DMS53 treated with DMSO at 0.1 percent for 48 hours (cell line): ENCODE data around the gene MTMR4.
"Not testable (repeated sequence)": the region's sequence is repeated elsewhere in the genome, so short reads cannot be mapped to it uniquely, and the experiment has no call there.

Source experiments
- DNase-seq: peaks from one replicate; lab custom pipeline; 2025; ENCODE audit not compliant: unreplicated experiment; lab: John Stamatoyannopoulos, UW

The MTMR4 gene

GRCh38 chr17:58493506-58493905, 20.9 kb downstream of the MTMR4 start:
- no peak for DNase-seq

GRCh38 chr17:58492238-58493121, 22.0 kb downstream of the MTMR4 start:
- DNase-seq, result no peak

GRCh38 chr17:58491510-58492045, 22.9 kb downstream of the MTMR4 start:
- no peak for DNase-seq

- no peak for DNase-seq
Measured at GRCh38 chr17:58488428-58488890, 26.0 kb downstream of the MTMR4 start.

- DNase-seq, result no peak
Measured at GRCh38 chr17:58487589-58488427, 26.6 kb downstream of the MTMR4 start, which contains the start of gene HSF5. HSF5 (minus strand) TSS chr17:58488408; CDS start chr17:58488274, 134 bp downstream.

- no peak for DNase-seq
Measured at GRCh38 chr17:58484600-58484999, 29.8 kb downstream of the MTMR4 start.

- not testable (repeated sequence) for DNase-seq
Measured at GRCh38 chr17:58481798-58482197, 32.6 kb downstream of the MTMR4 start.

- DNase-seq, result no peak
Measured at GRCh38 chr17:58480090-58480489, 34.3 kb downstream of the MTMR4 start.

- no peak for DNase-seq
Measured at GRCh38 chr17:58476812-58477211, 37.6 kb downstream of the MTMR4 start.

GRCh38 chr17:58475985-58476384, 38.5 kb downstream of the MTMR4 start:
- DNase-seq, result no peak

- DNase-seq, result no peak
Measured at GRCh38 chr17:58470356-58470755, 44.1 kb downstream of the MTMR4 start.

GRCh38 chr17:58468944-58469343, 45.5 kb downstream of the MTMR4 start:
- no peak for DNase-seq

GRCh38 chr17:58455491-58455890, 58.9 kb downstream of the MTMR4 start:
- DNase-seq, result no peak

- DNase-seq, result no peak
Measured at GRCh38 chr17:58452738-58453137, 61.7 kb downstream of the MTMR4 start.

GRCh38 chr17:58447039-58447975, 67.1 kb downstream of the MTMR4 start:
- peak; percentile 49 for DNase-seq

GRCh38 chr17:58446086-58446485, 68.4 kb downstream of the MTMR4 start:
- no peak for DNase-seq
